ENCODE results near the gene PRKCZ.

PRKCZ gene

DNA sequence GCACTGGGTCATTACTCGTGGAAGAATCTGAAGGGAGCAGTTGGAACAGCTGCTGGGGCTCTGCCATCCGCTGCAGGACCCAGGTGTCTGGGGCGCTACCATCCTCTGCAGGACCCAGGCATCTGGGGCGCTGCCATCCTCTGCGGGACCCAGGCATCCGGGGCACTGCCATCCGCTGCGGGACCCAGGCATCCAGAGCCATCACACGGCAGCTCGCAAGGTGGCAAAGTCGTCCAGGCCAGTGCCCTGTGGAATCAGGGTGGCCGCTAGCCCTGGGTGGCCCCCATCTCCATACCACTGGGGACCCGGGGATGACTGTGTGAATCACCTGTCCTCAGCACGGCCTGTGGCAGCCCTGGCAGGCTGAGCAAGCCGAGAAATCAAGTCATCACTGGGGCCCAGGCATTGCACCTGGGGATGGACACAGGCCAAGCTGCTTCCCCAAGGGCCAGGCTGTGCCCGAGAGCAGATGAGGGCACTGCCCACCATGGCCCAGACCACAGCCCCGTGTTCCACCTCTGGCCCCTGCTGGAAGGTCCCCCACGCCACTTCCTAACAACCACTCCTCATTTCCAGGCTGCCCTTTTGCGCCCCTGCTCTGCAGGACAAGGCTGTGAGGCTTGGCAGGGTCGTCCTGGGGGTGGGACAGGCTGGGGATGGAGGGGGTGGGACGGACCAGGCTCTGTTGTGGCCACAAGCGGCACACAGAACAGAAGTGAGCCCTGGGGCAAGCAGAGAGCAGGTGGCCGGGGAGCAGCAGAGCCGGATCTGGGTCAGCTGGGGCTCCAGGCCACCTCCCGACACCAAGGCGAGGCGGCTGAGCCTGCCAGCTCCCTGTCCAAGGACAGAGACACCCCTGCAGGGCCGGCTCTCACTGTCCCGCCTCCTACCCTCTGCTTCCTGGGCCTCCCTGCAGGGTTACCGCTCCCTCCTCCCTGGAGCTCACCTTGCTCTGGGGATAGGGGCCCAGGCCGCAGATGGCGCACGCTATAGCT lies 18.4 kb upstream of the PRKCZ start:
- H3K4me3 ChIP-seq (ENCODE audit: low read depth, low read length), result no peak overlapping the region
- TF ChIP-seq, protein P1, sequence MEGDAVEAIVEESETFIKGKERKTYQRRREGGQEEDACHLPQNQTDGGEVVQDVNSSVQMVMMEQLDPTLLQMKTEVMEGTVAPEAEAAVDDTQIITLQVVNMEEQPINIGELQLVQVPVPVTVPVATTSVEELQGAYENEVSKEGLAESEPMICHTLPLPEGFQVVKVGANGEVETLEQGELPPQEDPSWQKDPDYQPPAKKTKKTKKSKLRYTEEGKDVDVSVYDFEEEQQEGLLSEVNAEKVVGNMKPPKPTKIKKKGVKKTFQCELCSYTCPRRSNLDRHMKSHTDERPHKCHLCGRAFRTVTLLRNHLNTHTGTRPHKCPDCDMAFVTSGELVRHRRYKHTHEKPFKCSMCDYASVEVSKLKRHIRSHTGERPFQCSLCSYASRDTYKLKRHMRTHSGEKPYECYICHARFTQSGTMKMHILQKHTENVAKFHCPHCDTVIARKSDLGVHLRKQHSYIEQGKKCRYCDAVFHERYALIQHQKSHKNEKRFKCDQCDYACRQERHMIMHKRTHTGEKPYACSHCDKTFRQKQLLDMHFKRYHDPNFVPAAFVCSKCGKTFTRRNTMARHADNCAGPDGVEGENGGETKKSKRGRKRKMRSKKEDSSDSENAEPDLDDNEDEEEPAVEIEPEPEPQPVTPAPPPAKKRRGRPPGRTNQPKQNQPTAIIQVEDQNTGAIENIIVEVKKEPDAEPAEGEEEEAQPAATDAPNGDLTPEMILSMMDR (IDR thresholded peaks at IDR 0.05; ENCODE audit: control insufficient read depth, extremely low read depth, insufficient read depth), result no peak
- no peak for DNase-seq (ENCODE audit: low read depth)

DNA sequence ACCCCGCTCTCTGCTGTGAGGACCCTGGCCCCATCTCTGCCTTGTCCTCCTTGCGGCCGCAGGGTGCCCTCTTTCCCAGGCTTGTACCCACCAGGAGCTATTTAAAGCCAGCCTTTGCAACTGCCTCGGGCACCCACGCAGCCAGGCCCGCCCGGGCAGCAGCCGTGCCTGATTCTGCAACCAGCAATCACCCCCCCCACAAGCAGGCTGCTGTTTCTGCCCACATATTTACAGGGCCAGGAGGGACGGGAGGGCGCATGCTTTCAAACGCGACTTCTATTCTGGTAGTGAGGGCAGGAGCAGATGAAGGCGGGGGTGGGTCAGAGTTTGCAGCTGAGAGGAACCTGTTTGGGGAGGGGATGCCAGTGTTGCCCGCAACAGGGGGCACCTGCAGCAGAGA lies 17.5 kb upstream of the PRKCZ start:
- no peak for DNase-seq (ENCODE audit: low read depth)
- TF ChIP-seq, protein P1 (IDR thresholded peaks at IDR 0.05; ENCODE audit: control insufficient read depth, extremely low read depth, insufficient read depth), result no peak

GRCh38 chr1:2033165-2033564 lies 17.0 kb upstream of the PRKCZ start:
- TF ChIP-seq, protein P1 (IDR thresholded peaks at IDR 0.05; ENCODE audit: control insufficient read depth, extremely low read depth, insufficient read depth), result no peak
- DNase-seq (ENCODE audit: low read depth), result no peak
- no peak overlapping the region for H3K4me3 ChIP-seq (ENCODE audit: low read depth, low read length)

More for the DNA sequence above, 17.5 kb upstream of the PRKCZ start:
- no peak overlapping the region for H3K4me3 ChIP-seq (ENCODE audit: low read depth, low read length)

- H3K4me3 ChIP-seq (ENCODE audit: low read depth, low read length), result no peak overlapping the region
- TF ChIP-seq, protein P1 (IDR thresholded peaks at IDR 0.05; ENCODE audit: control insufficient read depth, extremely low read depth, insufficient read depth), result no peak
- no peak for DNase-seq (ENCODE audit: low read depth)
Observed at GRCh38 chr1:2036287-2036686, 13.9 kb upstream of the PRKCZ start.

- no peak for DNase-seq (ENCODE audit: low read depth)
- no peak overlapping the region for H3K4me3 ChIP-seq (ENCODE audit: low read depth, low read length)
- TF ChIP-seq, protein P1 (IDR thresholded peaks at IDR 0.05; ENCODE audit: control insufficient read depth, extremely low read depth, insufficient read depth), result no peak
Observed at GRCh38 chr1:2037314-2037979, 12.8 kb upstream of the PRKCZ start.

GRCh38 chr1:2038229-2038628 lies 12.0 kb upstream of the PRKCZ start:
- no peak for DNase-seq (ENCODE audit: low read depth)
- no peak overlapping the region for H3K4me3 ChIP-seq (ENCODE audit: low read depth, low read length)
- TF ChIP-seq, protein P1 (IDR thresholded peaks at IDR 0.05; ENCODE audit: control insufficient read depth, extremely low read depth, insufficient read depth), result no peak

Measured in LNCaP clone FGC (cell line).